COLO829 (cell line): ENCODE results near the gene SV2B.
"Not testable (repeated sequence)": the region's sequence is repeated elsewhere in the genome, so short reads cannot be mapped to it uniquely, and the experiment has no call there.

Experiments used
- DNase-seq: peaks from one replicate; pipeline ENCODE4 v3.0.0; 2012; ENCODE audit warnings: low spot score

Gene SV2B

DNA sequence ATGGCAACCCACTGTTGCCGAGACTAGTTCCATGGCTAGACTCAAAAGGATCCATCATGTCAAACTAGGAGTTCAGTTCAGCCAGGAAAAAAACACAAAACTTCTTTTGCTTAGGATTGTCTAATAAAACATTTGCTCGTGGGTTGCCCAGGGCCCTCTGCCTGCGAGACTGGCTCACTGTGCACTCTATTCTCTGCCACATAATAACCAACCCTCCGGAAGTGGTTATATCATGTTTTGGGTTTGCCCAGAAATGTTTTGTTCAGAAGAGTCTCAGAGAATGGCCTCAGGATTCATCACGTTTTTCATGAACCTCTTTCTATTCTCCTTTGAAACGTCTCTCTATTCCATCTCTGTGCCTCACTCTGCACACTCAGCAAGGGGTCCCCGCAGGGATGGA lies 216.1 kb downstream of the SV2B start:
- no peak for DNase-seq

DNA sequence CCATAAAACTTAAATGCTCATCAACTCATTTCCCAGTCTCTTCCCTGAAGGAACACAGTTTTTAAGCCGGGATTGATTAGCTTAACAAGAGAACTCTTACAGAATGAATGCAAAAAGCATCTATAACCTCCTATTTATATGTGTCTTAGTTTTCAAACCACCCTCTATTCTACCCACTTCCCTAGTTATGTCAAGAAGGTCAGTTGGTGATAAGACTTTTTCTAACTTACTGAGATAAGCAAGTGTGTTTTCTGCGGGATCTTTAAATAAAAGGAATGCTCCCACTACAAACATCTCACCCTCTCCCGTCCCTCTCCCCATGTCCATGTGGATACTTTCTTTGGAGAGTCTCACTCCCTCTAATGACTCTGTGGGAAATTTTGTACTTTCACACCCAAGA lies 218.5 kb downstream of the SV2B start:
- no peak for DNase-seq

DNA sequence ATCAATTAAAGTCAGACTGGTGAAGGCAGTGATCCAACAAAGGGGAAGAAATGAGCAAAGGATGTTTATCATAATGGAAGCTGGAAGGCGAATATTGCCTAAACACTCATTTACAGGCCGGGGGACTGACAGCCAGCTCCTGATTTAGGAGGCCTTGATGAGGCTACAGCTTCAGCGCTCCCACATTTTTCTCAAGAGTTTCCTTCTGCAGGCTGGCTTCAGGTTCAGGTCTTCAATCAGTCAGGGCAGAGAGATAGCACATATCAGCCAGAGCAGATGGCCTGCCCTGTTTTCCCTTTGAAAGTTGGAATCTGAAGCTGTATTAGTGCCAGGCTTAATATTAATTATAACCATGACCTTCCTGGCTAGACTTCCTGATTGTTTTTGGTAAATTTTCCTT lies 218.9 kb downstream of the SV2B start:
- no peak for DNase-seq

- peak; percentile 91 for DNase-seq
Observed at GRCh38 chr15:91319371-91320059, 219.5 kb downstream of the SV2B start.

DNA sequence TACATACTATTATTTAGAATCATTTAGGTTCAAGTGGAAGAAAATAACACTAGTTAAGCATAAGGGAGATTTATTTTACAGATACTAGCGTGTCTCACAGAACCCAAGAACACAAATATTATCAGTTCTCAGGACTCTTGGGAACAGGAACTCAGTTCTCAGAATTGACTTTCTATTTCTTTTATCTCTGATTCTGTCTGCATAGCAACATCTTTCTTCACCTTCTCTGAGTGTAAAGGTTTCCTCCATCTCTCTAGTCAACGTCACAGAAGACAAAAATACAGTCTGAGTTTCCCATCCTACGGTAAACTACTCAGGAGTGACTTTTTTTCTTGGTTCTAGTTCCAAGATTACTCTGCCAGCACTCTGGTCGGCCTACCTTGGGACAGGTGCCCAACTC lies 220.0 kb downstream of the SV2B start:
- DNase-seq: no peak

DNA sequence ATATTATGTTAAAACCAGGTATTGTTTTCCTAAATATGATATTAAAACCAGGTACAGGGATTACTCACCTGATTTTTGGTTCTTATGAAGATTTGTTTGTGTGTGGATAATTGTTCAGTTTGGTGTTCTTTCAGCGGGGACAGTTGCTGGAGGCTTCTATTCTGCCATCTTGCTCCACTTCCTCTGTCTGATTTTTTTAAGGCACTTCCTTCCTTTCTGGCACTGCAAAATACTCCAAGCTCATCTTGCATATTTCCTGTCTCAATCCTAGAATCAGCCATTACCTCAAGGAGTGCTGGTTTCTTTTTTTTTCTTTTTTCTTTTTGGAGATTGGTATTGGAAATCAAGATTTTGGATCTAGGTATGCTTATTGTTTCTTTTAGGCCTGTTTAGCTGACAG lies 229.9 kb downstream of the SV2B start:
- no peak for DNase-seq

GRCh38 chr15:91331581-91331980 lies 231.5 kb downstream of the SV2B start:
- no peak for DNase-seq

- no peak for DNase-seq
Observed at GRCh38 chr15:91335702-91336101, 235.6 kb downstream of the SV2B start.

GRCh38 chr15:91336687-91337086 lies 236.6 kb downstream of the SV2B start:
- DNase-seq: no peak

- no peak for DNase-seq
Observed at GRCh38 chr15:91338766-91339165, 238.7 kb downstream of the SV2B start.

DNA sequence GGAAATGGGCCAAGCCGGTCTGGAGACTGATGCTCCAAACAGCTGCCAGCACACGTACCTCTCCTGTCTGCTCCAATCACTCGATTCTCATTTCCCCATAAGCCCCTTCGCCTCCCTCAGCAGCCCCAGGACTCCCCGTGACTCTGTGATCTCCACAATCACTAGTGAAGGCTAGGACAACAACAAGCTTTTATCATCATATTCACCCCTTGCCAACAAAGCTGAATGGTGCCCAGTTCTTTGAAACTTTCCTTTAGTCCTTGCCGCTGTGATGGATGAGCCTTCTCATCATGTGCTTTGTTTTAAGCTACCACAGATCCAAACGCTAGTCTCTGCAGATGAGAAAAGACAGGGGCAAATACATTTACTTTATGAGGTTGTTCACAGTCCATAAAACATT lies 242.0 kb downstream of the SV2B start:
- no peak for DNase-seq

DNA sequence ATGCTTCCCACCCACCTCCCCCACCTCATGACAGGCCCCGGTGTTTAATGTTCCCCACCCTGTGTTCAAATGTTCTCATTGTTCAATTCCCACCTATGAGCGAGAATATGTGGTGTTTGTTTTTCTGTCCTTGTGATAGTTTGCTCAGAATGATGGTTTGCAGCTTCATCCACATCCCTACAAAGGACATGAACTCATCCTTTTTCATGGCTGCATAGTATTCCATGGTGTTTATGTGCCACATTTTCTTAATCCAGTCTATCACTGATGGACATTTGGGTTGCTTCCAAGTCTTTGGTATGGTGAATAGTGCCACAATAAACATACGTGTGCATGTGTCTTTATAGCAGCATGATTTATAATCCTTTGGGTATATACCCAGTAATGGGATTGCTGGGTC lies 244.9 kb downstream of the SV2B start:
- not testable (repeated sequence) for DNase-seq

GRCh38 chr15:91345736-91346135 lies 245.7 kb downstream of the SV2B start:
- DNase-seq: no peak

GRCh38 chr15:91346259-91346658 lies 246.2 kb downstream of the SV2B start:
- DNase-seq: no peak

GRCh38 chr15:91348752-91349500 lies 248.9 kb downstream of the SV2B start:
- no peak for DNase-seq
